ENCODE results near the gene THAP3. TPM values are rescaled to one million over a fixed set of nuclear protein-coding genes. Genes with fewer than 3 reads are reported as not detected.

THAP3 gene, protein sequence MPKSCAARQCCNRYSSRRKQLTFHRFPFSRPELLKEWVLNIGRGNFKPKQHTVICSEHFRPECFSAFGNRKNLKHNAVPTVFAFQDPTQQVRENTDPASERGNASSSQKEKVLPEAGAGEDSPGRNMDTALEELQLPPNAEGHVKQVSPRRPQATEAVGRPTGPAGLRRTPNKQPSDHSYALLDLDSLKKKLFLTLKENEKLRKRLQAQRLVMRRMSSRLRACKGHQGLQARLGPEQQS
- 10 to 100 TPM; 20.1 to 26.9 (median 23.4) TPM for total RNA-seq

DNA sequence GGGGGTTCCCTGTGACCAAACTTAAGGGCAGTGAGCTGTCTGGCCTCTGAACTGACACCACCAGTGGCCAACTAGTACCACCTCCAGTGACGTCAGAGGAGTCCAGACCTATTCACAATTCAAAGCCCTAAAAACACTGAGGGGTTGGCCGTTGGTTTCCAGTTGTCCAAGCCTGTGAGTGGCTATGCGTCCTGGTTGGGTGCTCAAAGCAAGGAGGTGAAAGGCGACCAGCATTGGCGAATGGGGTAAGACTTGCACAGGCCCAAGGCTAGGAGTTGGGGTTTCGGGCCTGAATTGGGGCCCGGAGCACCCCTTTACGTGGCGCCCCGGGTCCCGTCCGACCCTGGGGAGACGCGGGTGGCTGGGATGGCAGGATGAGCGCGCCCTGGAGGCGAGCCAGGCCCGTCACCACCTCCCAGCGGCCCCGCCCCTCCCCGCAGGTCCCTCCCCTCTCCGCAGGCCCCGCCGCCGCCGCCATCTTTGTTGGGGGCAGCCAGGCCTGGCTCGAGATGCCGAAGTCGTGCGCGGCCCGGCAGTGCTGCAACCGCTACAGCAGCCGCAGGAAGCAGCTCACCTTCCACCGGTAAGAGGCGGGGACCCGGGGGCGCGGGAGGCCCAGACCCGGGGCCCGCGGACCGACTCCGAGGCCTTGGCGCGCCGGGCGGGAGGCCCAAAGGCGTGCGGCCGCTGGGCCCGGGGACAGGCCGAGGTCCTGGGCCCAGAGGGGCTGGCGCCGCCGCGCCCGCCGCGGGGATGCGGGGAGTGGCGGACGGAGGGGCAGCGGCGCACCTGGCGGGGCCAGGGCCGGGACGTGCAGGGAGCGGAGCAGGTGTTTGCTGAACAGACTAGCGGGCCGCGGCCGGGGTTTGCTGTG, at the start of gene THAP3:
TSS of gene THAP3 (plus strand) at position 159 of the 874 bp plus-strand sequence. CDS start at position 510, 351 bp downstream.
- intact Hi-C loops (cut with DNase I; ENCODE audit: low total_unique reads): no loop called here
- peak within 1 kb of the TSS; percentile 77 for H3K4me3 ChIP-seq (ENCODE audit: low read depth, poor library complexity, severe bottlenecking)
- peak; percentile 75 to 96 for DNase-seq (ENCODE audit: low spot score in 2 of 2)
- 2 to 6% methylated on average over 14 to 39 of the region's 73 CpGs for WGBS, 2 donors
- TF ChIP-seq POLR2A (IDR thresholded peaks at IDR 0.05): no peak

DNA sequence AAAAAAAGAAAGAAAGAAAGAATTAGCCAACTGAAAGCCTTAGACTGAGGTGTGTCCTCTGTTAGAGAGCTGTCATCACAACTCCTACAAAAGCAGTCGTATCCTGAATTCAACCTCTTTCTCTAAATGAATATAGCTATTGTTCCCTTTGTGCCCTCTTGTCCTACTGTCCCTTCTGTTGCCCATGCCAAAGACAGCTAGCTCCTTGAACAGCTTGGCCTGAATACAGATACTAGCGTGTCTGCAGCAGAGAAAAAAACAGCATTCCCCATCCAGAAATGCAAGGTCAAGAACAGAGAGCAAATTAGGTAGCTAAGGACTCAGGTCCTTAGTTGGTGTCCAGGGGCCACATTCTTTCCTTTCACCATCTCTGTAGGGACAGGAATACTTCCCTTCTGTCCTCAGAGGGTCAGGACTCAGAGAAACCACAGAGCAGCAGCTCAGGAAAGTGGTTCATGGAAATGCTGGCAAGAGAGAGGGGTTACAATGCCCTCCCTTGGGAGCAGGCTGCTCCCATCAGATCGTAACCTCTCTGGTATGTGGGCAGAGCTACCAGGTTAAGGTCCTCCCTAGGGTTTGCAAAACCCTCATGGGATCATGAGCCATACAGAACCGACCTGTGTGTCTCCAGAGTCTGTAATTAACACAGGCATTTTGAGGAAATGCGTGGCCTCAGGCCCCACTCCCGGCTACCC, 46.7 kb upstream of the THAP3 start:
- no peak for DNase-seq (ENCODE audit: low spot score in 2 of 2)
- H3K4me3 ChIP-seq (ENCODE audit: low read depth, poor library complexity, severe bottlenecking): no peak overlapping the region
- WGBS, 2 donors: 86 to 89% methylated on average over 6 of the region's 6 CpGs
- intact Hi-C loops (cut with DNase I; ENCODE audit: low total_unique reads): loop anchor here (10.0 kb wide), 1 partner anchor 57 kb away; no protein-coding TSS in a partner anchor
- TF ChIP-seq, protein P1, sequence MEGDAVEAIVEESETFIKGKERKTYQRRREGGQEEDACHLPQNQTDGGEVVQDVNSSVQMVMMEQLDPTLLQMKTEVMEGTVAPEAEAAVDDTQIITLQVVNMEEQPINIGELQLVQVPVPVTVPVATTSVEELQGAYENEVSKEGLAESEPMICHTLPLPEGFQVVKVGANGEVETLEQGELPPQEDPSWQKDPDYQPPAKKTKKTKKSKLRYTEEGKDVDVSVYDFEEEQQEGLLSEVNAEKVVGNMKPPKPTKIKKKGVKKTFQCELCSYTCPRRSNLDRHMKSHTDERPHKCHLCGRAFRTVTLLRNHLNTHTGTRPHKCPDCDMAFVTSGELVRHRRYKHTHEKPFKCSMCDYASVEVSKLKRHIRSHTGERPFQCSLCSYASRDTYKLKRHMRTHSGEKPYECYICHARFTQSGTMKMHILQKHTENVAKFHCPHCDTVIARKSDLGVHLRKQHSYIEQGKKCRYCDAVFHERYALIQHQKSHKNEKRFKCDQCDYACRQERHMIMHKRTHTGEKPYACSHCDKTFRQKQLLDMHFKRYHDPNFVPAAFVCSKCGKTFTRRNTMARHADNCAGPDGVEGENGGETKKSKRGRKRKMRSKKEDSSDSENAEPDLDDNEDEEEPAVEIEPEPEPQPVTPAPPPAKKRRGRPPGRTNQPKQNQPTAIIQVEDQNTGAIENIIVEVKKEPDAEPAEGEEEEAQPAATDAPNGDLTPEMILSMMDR (IDR thresholded peaks at IDR 0.05): no peak
- no peak for TF ChIP-seq POLR2A (IDR thresholded peaks at IDR 0.05)

DNA sequence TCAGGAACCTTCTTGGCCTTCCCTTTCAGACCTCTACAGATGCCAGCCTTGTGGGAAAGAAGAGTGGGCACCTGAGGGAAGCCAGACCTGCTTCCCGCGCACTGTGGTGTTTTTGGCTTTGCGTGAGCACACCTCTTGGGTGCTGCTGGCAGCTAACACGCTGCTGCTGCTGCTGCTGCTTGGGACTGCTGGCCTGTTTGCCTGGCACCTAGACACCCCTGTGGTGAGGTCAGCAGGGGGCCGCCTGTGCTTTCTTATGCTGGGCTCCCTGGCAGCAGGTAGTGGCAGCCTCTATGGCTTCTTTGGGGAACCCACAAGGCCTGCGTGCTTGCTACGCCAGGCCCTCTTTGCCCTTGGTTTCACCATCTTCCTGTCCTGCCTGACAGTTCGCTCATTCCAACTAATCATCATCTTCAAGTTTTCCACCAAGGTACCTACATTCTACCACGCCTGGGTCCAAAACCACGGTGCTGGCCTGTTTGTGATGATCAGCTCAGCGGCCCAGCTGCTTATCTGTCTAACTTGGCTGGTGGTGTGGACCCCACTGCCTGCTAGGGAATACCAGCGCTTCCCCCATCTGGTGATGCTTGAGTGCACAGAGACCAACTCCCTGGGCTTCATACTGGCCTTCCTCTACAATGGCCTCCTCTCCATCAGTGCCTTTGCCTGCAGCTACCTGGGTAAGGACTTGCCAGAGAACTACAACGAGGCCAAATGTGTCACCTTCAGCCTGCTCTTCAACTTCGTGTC, 45.9 kb upstream of the THAP3 start:
- 87 to 89% methylated on average over 13 to 14 of the region's 14 CpGs for whole genome bisulfite sequencing, 2 donors
- DNase-seq (ENCODE audit: low spot score in 2 of 2): no peak
- intact Hi-C loops (cut with DNase I; ENCODE audit: low total_unique reads): loop anchor here (10.0 kb wide), 1 partner anchor 56 kb away; no protein-coding TSS in a partner anchor
- H3K4me3 ChIP-seq (ENCODE audit: low read depth, poor library complexity, severe bottlenecking): no peak overlapping the region
- TF ChIP-seq, protein P1 (IDR thresholded peaks at IDR 0.05): no peak
- TF ChIP-seq POLR2A (IDR thresholded peaks at IDR 0.05): no peak

DNA sequence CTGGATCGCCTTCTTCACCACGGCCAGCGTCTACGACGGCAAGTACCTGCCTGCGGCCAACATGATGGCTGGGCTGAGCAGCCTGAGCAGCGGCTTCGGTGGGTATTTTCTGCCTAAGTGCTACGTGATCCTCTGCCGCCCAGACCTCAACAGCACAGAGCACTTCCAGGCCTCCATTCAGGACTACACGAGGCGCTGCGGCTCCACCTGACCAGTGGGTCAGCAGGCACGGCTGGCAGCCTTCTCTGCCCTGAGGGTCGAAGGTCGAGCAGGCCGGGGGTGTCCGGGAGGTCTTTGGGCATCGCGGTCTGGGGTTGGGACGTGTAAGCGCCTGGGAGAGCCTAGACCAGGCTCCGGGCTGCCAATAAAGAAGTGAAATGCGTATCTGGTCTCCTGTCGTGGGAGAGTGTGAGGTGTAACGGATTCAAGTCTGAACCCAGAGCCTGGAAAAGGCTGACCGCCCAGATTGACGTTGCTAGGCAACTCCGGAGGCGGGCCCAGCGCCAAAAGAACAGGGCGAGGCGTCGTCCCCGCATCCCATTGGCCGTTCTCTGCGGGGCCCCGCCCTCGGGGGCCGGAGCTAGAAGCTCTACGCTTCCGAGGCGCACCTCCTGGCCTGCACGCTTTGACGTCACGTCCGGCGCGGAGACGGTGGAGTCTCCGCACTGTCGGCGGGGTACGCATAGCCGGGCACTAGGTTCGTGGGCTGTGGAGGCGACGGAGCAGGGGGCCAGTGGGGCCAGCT, 45.1 kb upstream of the THAP3 start, which contains the start of gene ZBTB48:
TSS of gene ZBTB48 (plus strand) at position 621 of the 745 bp plus-strand sequence. CDS start 616 bp downstream, outside the sequence.
- intact Hi-C loops (cut with DNase I; ENCODE audit: low total_unique reads): loop anchor here (10.0 kb wide), 1 partner anchor 55 kb away; no protein-coding TSS in a partner anchor
- 11 to 16% methylated on average over 40 to 46 of the region's 58 CpGs for WGBS, 2 donors
- H3K4me3 ChIP-seq (ENCODE audit: low read depth, poor library complexity, severe bottlenecking): peak within 1 kb of the TSS; percentile 80
- peak; percentile 99 to 100 for DNase-seq (ENCODE audit: low spot score in 2 of 2)
- TF ChIP-seq POLR2A (IDR thresholded peaks at IDR 0.05): peak in 1 of 2 donors; percentile 61
- TF ChIP-seq, protein P1 (IDR thresholded peaks at IDR 0.05): no peak

DNA sequence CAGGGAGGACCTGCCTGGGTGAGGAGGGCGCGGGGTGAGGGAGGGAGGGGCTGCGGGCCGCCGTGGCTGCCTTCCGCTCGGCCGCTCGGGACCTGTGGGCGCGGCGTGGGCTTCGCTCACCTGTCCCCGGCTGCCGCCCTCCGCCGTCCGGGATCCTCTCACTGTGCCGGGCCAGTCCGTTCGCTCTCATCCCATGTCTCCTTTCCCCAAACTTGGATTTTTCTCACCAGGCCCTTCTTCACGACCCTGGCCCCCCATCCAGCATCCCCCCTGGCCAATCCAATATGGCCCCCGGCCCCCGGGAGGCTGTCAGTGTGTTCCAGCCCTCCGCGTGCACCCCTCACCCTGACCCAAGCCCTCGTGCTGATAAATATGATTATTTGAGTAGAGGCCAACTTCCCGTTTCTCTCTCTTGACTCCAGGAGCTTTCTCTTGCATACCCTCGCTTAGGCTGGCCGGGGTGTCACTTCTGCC, 44.5 kb upstream of the THAP3 start:
- intact Hi-C loops (cut with DNase I; ENCODE audit: low total_unique reads): no loop called here
- peak in 1 of 2 donors; percentile 89 for DNase-seq (ENCODE audit: low spot score in 2 of 2)
- H3K4me3 ChIP-seq (ENCODE audit: low read depth, poor library complexity, severe bottlenecking): peak overlapping the region; percentile 80
- WGBS, 2 donors: 0 to 1% methylated on average over 13 to 30 of the region's 30 CpGs
- TF ChIP-seq, protein P1 (IDR thresholded peaks at IDR 0.05): no peak
- TF ChIP-seq POLR2A (IDR thresholded peaks at IDR 0.05): no peak

All from lower leg skin (tissue), 4 donors.